GM18499 (cell line): ENCODE measurements around the gene LIPC.

Source experiments
- ATAC-seq: cut with Tn5 transposase; IDR thresholded peaks from one replicate; pipeline ENCODE4 v1.9.1; 2021; ENCODE audit warnings: moderate number of reproducible peaks; ENCODE audit not compliant: insufficient read depth, unreplicated experiment

LIPC gene

DNA sequence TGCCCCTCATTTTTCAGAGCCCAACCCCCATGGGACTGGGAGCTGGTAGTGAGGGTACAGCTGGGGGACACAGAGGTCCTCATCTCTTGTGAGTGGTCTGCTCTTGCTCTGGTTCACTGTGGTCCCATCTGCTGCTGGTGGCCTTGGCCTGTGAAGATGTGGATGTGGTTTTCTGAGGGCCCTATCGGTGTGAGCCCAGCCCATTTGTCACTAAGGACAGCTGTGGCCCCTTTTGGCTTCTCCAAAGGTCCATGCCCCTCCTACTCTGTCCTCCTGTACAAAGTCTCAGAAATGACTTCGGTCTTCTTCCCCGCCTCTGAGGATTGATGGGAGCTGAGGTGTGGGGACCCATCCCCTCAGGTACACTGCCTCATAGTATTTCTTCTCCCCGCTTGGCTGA lies 21.0 kb downstream of the LIPC start:
- no peak for ATAC-seq

DNA sequence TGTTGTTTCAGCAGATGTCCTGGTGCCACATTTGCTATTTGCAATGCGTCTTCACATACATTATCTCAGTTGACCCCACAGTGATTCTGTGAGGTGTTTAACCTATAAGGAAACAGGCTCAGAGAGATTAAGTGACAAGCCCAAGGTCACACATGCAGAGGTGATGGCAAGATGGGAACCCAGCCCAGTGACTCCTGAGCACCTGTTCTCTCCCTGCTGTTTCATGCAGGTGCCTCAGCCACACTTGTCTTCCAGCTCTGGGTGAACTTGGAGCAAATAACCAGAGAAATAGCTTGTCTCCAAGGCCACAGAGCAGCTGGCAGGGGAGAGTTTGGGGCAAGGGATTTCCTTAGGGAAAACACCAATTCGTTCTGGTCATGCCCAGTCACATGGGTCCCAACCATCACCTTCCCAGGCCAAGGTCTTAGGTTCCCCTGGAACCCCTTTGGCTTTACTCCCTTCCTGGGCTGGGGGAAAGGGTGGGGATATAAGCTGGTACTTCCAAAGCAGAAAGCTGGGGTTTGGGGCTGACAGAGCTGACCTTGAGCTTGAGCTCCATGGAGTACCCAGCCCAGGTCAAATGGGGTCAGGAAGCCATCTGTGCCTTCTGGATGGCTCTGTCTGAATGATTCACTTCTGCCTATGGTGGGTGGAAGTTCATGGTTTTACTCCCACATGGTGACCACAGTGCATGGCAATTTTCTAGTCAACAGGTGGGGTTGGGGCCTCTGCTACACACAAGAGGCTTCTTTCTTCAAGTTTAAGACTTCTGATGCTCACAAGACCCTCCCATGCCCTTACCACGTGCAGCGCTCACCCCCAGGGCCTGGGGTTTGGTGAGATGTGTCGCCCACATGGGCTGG lies 22.4 kb downstream of the LIPC start:
- no peak for ATAC-seq

DNA sequence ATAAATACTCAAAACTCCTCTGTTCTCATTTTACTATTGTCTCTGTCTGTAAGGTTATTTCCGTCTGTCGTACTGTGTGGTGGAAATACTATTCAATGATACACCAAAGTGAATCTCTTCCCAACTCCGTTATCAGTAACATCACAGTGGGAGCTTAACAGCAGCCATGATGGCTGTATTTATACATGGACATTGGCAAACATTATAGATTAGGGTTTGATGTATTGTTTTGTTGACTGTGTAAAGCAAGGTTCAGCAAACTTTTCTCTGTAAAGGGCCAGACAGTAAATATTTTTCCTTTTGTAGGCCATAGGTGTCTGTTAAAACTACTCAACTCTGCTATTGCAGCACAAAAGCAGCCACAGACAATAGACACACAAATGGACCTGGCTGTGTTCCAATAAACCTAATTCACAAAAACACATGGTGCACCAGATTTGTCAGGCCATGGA lies 23.2 kb downstream of the LIPC start:
- no peak for ATAC-seq

DNA sequence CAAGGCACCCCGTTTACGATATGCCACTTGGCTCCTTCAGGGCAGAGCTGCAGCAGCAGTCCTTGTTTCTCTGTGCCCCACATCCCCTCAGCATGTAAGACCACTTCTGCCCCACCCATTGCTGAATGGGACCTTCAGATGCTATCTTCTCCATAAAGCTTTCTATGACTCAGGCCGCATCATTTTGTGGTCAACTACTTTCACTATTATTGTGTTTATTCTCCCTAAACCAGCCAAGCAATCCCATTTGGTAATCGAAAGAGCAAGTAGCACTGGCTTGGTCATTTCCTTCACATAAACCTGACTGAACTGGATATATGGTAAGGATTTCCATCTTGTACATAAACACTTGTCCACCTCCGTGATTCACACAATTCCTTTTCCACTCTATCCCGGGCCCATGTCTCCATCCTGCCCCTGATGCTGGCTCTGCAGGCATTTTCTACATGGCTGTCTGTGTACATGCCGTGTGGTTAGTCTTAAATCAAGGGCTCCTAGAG lies 25.7 kb downstream of the LIPC start:
- ATAC-seq, result no peak

DNA sequence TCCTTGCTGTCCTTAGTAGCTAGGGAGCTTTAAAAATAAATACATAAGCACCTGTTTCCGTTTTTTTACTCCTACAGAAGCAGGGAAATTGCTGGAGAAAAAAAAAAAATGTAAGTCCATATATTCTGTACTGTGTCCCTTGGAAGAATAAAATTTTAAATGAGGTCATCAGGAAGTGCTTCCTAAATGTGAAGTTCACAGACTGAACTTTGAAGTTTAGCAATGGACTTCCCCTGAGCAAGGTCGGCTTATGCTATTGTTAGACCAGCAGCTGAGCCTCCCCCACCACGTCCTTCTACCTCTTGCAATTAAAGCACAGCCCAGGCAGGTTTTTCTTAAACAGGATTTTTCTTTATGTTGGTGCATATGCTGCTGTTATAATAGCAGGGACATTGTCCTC lies 26.3 kb downstream of the LIPC start:
- no peak for ATAC-seq

DNA sequence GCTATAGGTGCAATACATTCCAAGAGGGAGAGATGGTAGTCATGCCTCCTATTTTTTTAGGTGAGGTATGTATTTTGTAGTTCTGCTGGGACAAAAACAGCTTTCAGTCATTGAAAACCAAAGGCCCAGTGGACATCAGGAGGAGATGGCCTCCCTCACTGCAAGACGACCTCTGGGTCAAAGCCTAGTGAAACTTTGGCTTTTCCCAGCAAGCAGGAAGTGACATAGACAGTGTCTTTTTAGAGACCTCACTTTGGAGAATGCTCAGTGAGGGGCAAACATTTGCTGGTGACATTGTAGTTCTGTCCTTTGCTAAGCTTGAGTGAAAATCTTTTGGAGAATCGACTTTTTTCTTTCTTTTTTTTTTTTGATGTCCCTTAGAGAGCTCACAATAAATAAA lies 27.3 kb downstream of the LIPC start:
- ATAC-seq, result no peak

DNA sequence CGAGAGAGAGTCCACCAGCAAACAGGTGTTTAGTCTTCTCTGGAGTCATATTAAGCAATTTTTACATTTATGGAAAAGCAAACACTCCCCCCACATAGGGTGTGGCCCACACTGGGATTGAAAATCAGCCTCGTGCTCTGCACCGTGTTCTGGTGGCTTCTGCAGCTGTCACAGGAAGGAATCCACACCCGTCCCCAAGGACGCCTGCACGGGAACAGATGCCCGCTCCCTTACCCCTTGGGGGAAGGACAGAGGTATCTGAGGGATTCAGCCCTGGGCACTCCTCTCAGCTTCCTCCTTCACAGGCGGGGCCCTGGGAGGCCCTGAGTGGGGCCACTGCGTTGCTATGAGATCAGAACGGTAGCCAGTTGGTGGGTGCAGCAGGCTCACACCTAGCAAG lies 27.8 kb downstream of the LIPC start:
- ATAC-seq, result no peak

DNA sequence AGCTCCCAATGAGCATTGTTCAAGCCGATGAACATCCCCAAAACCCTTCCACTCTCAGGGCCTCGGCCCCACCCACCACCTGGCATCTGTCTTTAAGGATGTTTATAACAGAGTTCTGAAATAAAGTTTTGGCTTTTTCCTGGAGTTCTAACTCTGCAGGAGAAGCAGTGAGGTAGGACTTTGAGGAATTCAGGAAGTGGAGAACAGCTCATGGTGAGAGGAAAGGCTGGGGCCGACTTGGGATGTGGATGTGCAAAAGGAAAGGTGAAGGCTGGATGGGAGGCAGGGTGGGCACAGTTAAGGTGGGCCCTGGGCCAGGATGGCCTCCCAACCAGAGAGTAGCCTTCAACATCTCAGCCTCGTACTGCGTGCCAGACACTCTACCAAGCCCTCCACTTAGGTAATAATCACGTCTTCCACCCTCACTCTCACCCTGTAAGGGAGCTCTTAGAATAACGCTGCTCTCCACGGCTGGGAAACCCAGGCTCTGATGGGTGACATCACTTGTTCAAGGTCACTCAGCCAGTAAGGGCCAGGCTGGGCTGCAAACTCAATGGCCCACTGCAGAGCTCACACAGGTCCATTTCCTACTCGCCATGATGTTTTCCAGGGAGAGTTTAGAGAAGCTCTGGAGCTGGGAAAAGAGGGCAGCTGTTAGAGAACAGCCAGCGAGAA lies 28.5 kb downstream of the LIPC start:
- ATAC-seq, result no peak

DNA sequence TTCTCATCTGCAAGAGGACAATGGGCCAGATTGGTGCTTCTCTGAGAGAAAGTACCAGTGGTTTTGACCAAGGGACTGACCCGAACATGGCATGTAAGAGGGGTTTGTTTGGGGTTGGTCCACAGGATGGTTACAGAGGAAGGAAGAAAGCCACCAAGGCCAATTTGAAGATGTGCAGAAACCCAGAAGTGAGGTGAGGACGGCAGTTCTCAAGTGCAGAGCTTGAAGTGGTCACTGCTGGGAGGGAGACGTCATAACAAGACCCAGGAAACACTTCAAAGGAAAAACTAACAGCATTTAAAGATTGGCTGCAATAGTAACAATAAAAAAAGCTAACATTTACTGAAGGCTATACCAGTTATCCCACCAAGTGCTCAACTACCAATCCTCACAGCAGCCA lies 29.1 kb downstream of the LIPC start:
- no peak for ATAC-seq

DNA sequence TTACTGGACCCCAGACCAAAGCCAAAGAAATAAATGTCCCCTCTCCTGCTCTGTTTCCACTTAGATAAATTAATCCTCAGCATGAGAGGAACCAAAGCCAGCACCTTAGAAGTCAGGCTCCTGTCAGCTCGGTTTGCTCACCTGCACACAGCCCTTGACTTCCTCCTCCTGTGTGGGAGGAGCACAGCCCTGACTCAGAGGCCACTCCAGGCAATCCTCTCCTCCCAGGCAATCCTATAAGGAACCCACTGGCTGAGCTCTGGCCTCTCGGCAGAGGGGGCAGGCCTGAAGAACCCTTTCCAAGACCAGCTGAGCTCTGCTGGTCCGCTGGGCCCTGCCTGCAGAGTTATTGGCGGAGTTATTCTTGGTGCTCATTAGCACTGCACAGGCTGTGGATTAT lies 30.8 kb downstream of the LIPC start:
- no peak for ATAC-seq

DNA sequence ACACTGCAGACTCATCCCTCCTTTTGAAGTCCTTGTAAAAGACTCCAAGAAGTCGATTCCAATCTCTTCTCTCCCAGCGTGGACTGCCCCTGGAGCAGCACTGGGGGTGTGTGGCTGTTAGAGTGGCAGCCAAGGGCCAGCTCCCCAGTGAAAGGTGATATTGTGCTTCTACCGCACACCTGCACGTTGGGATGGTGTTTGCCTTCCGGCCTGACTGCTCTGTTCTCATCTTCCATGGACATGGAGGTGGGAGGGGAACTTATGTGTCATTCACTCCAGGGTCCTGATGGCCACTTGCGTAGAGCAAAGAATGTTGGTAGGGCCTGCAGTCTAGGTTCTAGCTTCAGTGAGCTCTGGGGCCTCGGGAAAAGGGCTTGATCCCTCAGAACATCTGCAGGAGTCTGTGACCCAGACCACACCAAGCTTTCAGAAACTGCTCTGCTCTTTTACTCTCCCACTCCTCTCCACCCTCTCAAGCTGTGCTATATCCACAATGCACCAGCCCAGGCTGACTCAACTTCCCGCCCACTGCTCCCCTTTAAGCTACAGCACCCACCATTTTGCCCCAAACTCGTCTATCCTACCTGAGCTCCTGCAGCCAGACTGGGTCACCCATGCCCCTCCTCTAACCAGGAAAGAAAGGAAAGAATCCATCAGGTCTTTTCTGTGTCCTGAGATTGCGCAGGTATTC lies 31.3 kb downstream of the LIPC start:
- no peak for ATAC-seq

DNA sequence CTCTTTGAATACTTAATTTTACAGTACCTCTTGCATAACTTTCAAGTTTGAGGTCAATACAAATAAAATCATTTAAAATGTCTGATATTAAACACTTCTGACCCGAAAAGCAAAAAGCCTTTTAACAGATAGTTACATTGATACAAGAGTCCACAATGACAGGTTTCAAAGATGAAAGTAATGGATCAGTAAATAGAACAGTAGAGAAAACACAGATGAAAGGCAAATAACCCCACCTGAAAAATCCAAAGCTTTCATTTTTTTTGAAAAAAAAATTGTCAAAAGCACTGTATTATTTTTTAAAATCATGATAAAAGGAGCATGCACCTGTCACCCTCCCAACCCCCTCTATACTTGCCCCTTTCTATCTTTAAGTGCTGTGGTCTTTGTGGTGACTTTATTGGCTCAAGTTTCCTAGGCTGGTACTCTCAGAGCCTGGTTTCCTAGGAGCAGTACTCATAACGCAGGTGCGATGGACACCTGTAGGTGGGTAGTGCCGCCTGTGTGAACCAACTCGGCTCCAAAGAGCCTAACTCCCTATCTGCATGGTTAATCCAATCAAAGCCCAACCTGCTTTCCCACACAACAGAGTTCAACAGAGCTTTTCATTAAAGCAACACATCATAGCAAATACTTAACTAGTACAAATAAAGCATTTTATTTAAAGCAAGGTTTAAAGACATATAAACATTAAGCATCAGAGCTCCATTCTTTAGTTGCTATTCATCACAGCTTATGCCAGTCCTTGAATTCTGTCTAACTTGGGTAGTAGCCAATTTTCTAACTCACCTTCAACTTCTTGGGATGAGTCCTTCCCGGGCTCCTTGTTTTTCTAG lies 32.2 kb downstream of the LIPC start:
- no peak for ATAC-seq

DNA sequence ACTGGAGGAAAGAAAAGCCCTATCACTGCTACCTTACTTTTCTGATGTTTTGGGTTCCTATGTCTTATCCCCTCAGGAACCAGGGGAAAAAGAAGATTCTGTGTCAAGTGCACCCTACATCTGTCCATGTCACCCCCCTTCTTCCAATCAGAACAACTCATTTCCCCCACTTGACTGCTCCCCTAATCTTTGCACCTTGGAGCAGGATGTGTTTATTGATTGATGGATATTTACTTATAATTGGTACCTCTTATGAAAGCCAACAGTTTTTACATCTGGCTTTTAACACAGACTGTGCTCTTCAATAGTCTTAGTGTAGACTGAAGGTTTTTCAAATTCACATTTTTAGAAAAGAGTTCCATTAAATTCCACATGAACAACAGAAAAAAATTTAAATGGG lies 33.3 kb downstream of the LIPC start:
- no peak for ATAC-seq

DNA sequence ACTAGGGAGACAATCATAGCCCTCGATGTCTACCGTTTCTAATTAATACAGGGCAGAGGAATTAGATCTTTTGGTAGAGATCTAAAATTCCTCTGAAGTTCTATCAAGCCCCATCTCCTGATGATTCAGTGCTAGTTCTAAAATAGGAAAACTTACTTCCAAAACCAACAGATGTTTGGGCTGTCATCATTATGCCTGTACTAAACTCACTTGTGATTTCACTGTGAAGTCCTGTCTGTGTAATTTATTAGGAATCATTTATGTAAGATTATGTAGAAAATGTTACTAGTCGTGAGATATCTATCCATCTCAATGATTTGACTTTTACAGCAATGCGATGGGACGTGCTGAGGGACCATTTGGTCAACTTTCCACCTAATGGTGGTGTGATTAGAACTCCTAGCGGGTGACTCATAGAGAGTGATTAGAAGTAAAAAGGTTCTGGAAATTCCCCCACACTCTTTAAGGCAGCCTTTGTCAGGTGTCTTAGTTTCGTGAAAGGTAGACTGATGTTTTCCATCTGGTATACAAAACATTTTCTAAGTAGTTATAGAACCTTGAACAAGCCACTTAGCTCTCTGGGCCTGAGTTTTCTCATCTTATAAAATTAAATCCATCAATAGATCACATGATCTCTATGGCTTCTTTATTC lies 34.2 kb downstream of the LIPC start:
- no peak for ATAC-seq

DNA sequence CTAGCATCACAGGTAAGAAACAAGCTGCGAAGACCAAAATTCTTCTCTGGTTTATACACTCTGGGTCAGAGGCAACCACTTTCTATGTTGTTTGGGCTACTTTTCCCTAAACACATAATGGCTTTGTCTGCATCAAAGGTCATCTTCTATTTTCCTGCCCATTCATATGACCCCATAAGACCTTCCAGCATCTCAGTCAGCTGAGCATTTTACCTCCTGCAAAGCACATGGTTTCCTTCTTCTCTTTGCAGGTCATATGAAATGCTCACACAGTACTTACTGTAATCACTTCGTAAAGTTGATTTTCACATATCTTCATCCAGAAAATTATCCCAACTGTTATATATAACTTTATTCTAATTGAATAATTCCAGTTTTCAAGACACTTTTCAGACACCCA lies 34.8 kb downstream of the LIPC start:
- no peak for ATAC-seq

DNA sequence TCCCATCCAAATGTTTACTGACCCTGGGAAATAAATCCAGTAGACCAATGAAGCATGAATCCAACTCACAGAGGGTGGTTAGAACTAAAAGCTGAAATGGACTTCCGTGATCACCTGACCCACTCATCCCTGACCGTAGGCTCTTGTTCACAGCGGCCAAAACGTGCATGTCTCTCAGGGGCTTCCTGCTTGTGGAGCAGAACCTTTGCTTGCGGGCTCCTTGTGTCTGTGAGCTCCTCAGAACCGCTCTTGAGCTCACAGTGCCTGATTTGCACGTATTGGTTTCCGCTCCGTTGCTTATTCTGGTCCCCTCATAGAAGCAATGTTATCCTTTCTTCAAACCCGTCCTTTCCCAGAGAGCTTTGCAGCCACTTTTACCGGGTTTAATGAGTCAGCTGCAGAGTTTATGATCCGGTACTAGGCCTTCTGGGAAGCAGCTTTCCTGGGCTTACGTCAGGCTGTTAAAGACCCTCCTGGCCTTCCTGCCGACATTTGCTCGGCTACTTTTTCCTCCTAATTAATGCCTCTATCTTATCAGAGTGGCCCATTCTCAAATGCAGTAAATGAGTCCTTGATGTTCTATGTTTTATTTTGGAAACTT lies 35.4 kb downstream of the LIPC start:
- ATAC-seq, result no peak

DNA sequence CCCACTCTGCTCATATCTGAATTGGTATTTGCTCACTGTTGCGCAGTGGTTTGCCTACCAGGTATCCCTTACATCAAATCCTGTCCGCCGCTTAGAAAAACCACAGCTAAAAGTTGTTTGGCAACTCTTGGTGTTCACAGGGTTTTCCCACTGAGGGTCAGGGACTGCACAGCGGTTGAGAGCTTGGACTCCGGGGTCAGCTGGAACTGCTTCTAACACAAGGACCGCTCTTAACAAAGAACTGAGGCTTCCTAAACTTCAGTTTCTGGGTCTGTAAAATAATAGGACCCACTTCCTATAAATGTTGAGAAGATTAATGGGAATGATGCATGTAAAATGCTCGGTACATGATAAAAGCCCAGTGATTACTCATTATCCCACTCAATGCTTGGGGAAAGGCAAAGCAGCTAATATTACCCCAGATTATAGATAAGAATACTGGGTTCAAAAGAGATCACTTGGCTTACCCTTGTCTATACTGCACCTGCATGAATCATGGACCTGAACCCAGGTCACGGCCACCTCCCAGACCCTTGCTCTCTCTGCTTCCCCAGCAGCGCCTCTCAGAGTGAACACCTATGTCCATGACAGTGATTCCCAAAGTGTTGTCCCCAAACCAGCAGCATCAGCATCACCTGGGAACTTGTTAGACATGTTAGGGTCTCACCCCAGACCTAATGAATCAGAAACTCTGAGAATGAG lies 36.1 kb downstream of the LIPC start:
- no peak for ATAC-seq

DNA sequence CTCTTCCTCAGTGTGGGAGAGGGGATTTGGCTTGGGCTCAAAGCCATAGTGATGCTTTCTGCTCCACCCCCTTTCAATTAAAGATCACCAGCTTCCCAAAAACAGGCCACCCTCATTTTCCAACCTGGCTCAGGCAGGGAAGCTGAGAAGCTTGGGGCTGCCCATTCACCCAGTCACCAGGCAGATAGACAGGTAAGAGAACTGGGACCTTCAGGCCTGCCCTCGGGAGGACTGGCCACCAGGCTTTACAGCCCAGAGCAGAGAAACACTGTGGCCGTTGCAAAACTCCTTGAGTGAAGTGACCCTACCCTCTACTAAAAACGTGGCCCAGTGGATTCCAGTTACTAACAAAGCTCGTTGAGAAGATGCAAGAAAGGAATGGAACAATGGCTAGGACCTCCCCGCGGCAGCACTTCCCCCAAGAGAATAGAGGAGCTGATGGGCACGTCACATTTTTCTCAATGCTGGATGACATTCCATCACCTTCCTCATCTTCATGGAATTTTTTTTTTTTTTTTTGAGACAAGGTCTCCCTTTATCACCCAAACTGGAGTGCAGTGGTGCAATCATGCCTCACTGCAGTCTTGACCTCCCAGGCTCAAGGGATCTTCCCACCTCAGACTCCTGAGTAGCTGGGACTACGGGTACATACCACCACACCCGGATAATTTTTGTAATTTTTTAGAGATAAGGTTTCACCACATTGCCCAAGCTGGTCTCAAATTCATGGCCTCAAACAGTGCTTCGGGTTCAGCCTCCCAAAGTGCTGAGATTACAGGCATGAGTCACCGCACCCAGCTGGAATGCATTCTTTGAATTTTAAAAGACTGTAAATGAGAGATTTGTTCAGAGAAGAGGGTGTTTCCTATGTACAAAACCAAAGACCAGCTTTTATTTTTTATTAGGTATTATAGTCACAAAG lies 37.9 kb downstream of the LIPC start:
- no peak for ATAC-seq
